ENCODE results near the gene CHRM4.
"Not testable (repeated sequence)": the region's sequence is repeated elsewhere in the genome, so short reads cannot be mapped to it uniquely, and the experiment has no call there.

The CHRM4 gene

DNA sequence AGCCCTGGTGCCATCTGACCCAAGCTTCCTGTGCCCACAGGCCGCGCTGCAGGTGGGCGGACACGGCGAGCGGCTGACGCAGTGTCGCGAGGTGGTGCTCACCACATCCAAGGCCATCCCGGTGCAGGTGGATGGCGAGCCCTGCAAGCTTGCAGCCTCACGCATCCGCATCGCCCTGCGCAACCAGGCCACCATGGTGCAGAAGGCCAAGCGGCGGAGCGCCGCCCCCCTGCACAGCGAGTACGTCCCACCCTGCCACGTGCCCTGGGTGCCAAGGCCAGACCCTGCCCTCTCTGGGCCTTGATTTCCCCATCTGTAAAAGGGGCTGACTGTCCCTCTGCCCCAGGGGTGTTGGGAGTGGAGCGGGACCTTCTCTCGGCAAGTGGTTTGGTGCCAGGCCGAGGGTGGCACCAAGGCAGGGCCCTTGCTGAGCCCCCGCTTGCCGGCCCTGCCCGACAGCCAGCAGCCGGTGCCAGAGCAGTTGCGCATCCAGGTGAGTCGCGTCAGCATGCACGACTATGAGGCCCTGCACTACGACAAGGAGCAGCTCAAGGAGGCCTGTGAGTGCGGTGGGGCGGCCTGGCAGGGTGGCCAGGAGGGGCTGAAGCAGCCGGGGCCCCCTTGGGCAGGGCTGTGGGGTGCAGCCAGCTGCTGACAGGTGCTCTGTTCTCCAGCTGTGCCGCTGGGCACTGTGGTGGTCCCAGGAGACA, 16.0 kb downstream of the CHRM4 start:
- no peak for DNase-seq
- Histone ChIP-seq H3K4me3 (ENCODE audit: low read depth, low read length) (no peak overlapping the region), H3K36me3 (replicated peaks) (peaks cover 43% of the 10 kb centered on the region), H3K27ac (no peak overlapping the region), H3K27me3 (replicated peaks) (no peaks in the 10 kb centered on the region)
- in situ Hi-C loops (cut with HindIII; ENCODE audit: low pct_ligation_motif_present, low sequenced_read_pairs): no loop called here
- TF ChIP-seq, protein P1, sequence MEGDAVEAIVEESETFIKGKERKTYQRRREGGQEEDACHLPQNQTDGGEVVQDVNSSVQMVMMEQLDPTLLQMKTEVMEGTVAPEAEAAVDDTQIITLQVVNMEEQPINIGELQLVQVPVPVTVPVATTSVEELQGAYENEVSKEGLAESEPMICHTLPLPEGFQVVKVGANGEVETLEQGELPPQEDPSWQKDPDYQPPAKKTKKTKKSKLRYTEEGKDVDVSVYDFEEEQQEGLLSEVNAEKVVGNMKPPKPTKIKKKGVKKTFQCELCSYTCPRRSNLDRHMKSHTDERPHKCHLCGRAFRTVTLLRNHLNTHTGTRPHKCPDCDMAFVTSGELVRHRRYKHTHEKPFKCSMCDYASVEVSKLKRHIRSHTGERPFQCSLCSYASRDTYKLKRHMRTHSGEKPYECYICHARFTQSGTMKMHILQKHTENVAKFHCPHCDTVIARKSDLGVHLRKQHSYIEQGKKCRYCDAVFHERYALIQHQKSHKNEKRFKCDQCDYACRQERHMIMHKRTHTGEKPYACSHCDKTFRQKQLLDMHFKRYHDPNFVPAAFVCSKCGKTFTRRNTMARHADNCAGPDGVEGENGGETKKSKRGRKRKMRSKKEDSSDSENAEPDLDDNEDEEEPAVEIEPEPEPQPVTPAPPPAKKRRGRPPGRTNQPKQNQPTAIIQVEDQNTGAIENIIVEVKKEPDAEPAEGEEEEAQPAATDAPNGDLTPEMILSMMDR (IDR thresholded peaks at IDR 0.05; ENCODE audit: low read depth, low read length, missing control alignments): no peak

DNA sequence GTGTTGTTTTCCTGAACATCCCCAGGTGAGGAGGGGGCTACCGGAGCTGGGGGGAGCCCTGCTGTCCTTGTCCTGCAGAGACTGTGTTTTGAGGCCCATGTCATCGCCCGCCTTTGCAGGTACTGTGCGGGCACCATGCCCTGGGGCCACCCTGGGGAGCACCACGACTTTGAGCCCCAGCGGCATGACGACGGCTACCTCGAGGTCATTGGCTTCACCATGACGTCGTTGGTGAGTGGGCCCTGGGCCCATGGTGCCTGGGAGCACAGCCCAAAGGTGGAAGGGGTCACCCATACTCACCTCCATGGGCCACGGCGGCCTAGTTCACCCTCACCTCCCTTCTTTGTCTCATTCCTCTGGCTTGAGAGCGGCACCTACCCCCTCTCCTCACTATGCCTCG, 16.8 kb downstream of the CHRM4 start:
- H3K27ac ChIP-seq: no peak overlapping the region
- TF ChIP-seq, protein P1 (IDR thresholded peaks at IDR 0.05; ENCODE audit: low read depth, low read length, missing control alignments): no peak
- no peaks in the 10 kb centered on the region for H3K27me3 ChIP-seq (replicated peaks)
- DNase-seq: no peak
- peaks cover 50% of the 10 kb centered on the region for H3K36me3 ChIP-seq (replicated peaks)
- in situ Hi-C loops (cut with HindIII; ENCODE audit: low pct_ligation_motif_present, low sequenced_read_pairs): no loop called here
- no peak overlapping the region for H3K4me3 ChIP-seq (ENCODE audit: low read depth, low read length)

DNA sequence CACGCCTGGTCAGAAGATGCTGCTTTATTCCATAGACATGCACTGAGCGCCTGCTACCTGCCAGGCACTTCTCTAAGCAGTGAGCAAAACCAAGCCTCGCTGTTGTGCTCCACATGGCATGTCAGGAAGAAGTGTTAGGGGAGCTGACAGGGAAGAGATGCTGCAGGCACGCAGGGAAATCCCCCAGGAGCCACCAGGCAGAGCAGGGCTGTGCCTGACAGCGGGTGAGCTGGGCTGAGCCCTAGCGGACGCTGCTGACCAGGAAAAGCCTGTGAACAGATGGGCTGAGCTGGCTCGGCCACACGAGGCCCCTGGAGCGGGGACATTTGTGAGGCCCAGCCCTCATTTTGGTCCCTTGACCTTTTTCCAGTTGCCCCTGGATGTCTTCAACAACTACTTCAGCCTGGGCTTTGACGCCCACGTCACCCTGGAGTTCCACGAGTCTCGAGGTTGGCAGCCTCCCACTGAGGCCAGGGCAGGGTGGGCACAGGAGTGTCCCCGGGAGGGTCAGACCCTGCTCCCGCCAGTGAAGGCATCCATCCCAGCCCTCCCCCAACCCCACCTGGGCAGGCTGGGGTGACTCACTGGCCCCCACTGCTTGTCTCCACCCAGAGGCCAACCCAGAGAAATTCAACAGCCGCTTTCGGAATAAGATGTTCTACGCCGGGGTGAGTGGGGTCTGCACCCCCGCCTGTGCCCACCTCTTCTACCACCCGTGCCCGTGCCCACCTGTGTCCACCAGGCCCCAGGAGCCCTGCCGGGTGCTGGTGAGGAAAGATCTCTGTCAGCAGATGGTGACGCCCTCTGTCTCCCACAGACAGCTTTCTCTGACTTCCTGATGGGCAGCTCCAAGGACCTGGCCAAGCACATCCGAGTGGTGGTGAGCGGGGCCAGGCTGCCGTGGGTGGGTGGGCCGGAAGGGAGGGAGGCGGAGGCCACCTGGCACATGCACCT, 17.5 kb downstream of the CHRM4 start:
- no peak for DNase-seq
- Histone ChIP-seq H3K27me3 (replicated peaks) (no peaks in the 10 kb centered on the region), H3K36me3 (replicated peaks) (peaks cover 53% of the 10 kb centered on the region), H3K4me3 (ENCODE audit: low read depth, low read length) (no peak overlapping the region), H3K27ac (no peak overlapping the region)
- in situ Hi-C loops (cut with HindIII; ENCODE audit: low pct_ligation_motif_present, low sequenced_read_pairs): no loop called here
- TF ChIP-seq, protein P1 (IDR thresholded peaks at IDR 0.05; ENCODE audit: low read depth, low read length, missing control alignments): no peak

DNA sequence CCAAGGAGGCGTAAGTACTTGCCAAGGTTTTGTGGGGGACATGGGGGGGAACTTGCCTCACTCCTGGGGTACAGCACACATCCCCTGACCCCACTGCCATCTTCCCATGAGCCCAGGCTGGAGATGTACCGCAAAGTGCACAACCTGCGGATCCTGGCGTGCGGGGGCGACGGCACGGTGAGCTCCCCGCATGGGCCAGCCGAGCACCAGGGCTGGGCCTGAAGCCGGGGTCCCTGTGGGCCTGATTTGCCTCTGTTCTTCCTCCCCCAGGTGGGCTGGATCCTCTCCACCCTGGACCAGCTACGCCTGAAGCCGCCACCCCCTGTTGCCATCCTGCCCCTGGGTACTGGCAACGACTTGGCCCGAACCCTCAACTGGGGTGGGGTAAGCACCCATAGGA, 19.1 kb downstream of the CHRM4 start:
- in situ Hi-C loops (cut with HindIII; ENCODE audit: low pct_ligation_motif_present, low sequenced_read_pairs); DNase-seq; H3K27ac ChIP-seq; H3K4me3 ChIP-seq (ENCODE audit: low read depth, low read length); H3K27me3 ChIP-seq (replicated peaks): not testable (repeated sequence)
- H3K36me3 ChIP-seq (replicated peaks): peaks cover 58% of the 10 kb centered on the region

DNA sequence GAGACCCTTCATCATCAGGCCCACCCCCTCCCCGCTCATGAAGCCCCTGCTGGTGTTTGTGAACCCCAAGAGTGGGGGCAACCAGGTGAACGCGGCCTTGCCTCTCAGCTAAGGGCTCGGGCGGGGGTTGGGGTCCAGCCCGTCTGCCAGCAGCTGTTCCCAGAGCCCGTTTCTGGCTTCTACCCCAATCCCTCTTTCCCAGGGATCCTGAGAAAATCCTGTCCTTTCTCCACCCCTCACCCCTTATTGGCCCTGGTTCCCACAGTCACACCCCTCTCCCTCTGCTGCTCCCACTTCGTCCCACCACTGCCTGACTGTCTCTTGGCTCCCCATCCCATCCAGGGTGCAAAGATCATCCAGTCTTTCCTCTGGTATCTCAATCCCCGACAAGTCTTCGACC, 19.5 kb downstream of the CHRM4 start:
- TF ChIP-seq, protein P1 (IDR thresholded peaks at IDR 0.05; ENCODE audit: low read depth, low read length, missing control alignments): no peak
- Histone ChIP-seq H3K36me3 (replicated peaks) (peaks cover 56% of the 10 kb centered on the region), H3K4me3 (ENCODE audit: low read depth, low read length) (no peak overlapping the region), H3K27ac (no peak overlapping the region), H3K27me3 (replicated peaks) (no peaks in the 10 kb centered on the region)
- in situ Hi-C loops (cut with HindIII; ENCODE audit: low pct_ligation_motif_present, low sequenced_read_pairs): no loop called here
- DNase-seq: no peak

DNA sequence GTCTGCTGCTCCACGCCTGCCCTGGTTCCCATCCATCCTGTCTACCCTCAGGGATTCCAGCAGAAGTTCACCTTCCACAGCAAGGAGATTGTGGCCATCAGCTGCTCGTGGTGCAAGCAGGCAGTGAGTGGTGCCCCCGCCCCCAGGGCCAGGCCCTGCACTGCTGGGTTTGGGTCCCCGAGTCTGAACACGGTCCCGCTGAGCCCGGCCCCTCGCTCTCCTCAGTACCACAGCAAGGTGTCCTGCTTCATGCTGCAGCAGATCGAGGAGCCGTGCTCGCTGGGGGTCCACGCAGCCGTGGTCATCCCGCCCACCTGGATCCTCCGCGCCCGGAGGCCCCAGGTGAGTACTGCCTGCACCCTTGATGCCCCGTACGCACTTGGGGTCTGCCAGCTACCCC, 20.3 kb downstream of the CHRM4 start:
- DNase-seq; H3K4me3 ChIP-seq (ENCODE audit: low read depth, low read length); H3K27me3 ChIP-seq (replicated peaks); in situ Hi-C loops (cut with HindIII; ENCODE audit: low pct_ligation_motif_present, low sequenced_read_pairs); H3K27ac ChIP-seq: not testable (repeated sequence)
- H3K36me3 ChIP-seq (replicated peaks): peaks cover 51% of the 10 kb centered on the region
